HCT116 (cell line): ENCODE data around the gene MMD.

Source experiments
- CBX3 ChIP-seq: IDR thresholded peaks from 2 replicates; pipeline ENCODE4 v1.6.1; 2012; ENCODE audit warnings: low read depth
- EGR1 ChIP-seq: IDR thresholded peaks from 2 replicates; pipeline ENCODE4 v1.6.1; 2012; ENCODE audit warnings: low read depth
- EZH2 ChIP-seq: fragments of 200-600 bp; sonication (generic); IDR thresholded peaks from 2 replicates; pipeline ENCODE4 v1.6.1; 2017; ENCODE audit warnings: antibody characterized with exemption, mixed run types
- EZH2phosphoT487 ChIP-seq: fragments of 200-600 bp; IDR thresholded peaks from 2 replicates; pipeline ENCODE4 v1.6.1; 2018; ENCODE audit warnings: antibody characterized with exemption, borderline replicate concordance
- MAX ChIP-seq: IDR thresholded peaks from 2 replicates; pipeline ENCODE4 v1.6.1; 2012
- POLR2A ChIP-seq: IDR thresholded peaks from 2 replicates; pipeline ENCODE4 v1.7.0; 2011; ENCODE audit warnings: borderline replicate concordance; ENCODE audit not compliant: insufficient read depth, insufficient read length; ENCODE audit errors: extremely low read depth
- POLR2AphosphoS5 ChIP-seq: IDR thresholded peaks from 2 replicates; pipeline ENCODE4 v1.6.1; 2011; ENCODE audit warnings: mild to moderate bottlenecking, low read depth, low read length, moderate library complexity
- RAD21 ChIP-seq: IDR thresholded peaks from 2 replicates; pipeline ENCODE4 v1.6.1; 2012; ENCODE audit warnings: low read depth, mild to moderate bottlenecking
- SIN3A ChIP-seq: IDR thresholded peaks from 2 replicates; pipeline ENCODE4 v1.6.1; 2012; ENCODE audit warnings: low read depth
- SP1 ChIP-seq: IDR thresholded peaks from 2 replicates; pipeline ENCODE4 v1.6.1; 2012; ENCODE audit warnings: low read depth
- ZNF274 ChIP-seq: fragments of 200-500 bp; sonication (Bioruptor generic); IDR thresholded peaks from 2 replicates; pipeline ENCODE4 v1.6.1; 2014; ENCODE audit warnings: mild to moderate bottlenecking, low read depth, low read length, inconsistent platforms
- TF ChIP-seq, protein P1 (sequence below): IDR thresholded peaks from 2 replicates; pipeline ENCODE4 v1.6.1; 2011; ENCODE audit warnings: mild to moderate bottlenecking, low read length, moderate library complexity; ENCODE audit not compliant: insufficient replicate concordance; ENCODE audit errors: extremely low read depth
- TF ChIP-seq, protein P2 (sequence below), 3 experiments: fragments of 200-600 bp in 1 of 3; sonication (generic) in 1 of 3; IDR thresholded peaks in 2 of 3; conservative IDR thresholded peaks in 1 of 3; 2 replicates each; pipeline ENCODE4 v1.5.1; 2012 to 2017; ENCODE audit warnings: low read depth in 2 of 3, low read length in 2 of 3, antibody characterized with exemption in 1 of 3, borderline replicate concordance in 1 of 3, control low read depth in 1 of 3, mild to moderate bottlenecking in 1 of 3, mixed read lengths in 1 of 3, mixed run types in 1 of 3, moderate library complexity in 1 of 3; ENCODE audit not compliant: insufficient read depth in 1 of 3
- TF ChIP-seq, protein P3 (sequence below): IDR thresholded peaks from 2 replicates; pipeline ENCODE4 v1.6.1; 2012; ENCODE audit warnings: low read depth

DNA sequence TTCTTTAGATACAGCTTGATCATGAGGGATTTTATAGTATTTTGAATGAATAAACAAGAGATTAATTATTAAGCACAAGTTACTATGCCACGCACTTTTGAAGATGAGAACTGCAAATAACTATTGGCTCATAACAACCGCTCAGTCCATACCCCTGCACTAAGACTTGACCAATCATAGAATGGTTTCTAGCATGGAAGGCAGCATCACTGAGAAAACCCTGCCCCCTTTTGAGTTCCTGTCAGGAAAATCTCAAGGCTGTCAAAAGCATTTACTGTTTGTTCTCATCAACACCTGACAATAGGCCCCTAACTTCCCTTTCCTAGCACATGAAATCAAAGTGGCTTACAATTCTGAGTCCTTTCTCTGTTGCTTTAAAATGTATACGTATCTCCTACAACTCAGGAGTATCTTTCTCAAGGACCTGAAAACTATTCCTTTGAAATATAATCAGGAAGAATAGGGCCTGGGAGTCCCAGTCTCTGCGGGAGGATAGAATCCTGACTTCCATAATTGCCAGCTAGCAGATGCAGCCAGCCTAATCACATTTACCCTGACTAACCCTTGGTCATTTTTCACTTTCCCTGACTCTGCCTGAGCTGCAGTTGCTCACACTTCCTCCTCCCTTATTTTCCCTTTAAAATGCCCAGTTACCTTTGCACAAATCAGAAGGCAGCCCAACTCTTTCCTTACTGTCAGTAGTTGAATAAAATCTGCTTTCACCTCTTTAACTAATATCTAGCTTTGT, 9.1 kb upstream of the MMD start:
- TF ChIP-seq SIN3A = no peak
- TF ChIP-seq, protein P1, sequence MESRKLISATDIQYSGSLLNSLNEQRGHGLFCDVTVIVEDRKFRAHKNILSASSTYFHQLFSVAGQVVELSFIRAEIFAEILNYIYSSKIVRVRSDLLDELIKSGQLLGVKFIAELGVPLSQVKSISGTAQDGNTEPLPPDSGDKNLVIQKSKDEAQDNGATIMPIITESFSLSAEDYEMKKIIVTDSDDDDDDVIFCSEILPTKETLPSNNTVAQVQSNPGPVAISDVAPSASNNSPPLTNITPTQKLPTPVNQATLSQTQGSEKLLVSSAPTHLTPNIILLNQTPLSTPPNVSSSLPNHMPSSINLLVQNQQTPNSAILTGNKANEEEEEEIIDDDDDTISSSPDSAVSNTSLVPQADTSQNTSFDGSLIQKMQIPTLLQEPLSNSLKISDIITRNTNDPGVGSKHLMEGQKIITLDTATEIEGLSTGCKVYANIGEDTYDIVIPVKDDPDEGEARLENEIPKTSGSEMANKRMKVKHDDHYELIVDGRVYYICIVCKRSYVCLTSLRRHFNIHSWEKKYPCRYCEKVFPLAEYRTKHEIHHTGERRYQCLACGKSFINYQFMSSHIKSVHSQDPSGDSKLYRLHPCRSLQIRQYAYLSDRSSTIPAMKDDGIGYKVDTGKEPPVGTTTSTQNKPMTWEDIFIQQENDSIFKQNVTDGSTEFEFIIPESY = no peak
- TF ChIP-seq, protein P2, sequence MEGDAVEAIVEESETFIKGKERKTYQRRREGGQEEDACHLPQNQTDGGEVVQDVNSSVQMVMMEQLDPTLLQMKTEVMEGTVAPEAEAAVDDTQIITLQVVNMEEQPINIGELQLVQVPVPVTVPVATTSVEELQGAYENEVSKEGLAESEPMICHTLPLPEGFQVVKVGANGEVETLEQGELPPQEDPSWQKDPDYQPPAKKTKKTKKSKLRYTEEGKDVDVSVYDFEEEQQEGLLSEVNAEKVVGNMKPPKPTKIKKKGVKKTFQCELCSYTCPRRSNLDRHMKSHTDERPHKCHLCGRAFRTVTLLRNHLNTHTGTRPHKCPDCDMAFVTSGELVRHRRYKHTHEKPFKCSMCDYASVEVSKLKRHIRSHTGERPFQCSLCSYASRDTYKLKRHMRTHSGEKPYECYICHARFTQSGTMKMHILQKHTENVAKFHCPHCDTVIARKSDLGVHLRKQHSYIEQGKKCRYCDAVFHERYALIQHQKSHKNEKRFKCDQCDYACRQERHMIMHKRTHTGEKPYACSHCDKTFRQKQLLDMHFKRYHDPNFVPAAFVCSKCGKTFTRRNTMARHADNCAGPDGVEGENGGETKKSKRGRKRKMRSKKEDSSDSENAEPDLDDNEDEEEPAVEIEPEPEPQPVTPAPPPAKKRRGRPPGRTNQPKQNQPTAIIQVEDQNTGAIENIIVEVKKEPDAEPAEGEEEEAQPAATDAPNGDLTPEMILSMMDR (IDR thresholded peaks at IDR 0.05 in 2 of 3, conservative IDR thresholded peaks at IDR 0.05 in 1 of 3; ENCODE audit: borderline replicate concordance in 1 of 3, insufficient read depth in 1 of 3, low read depth in 2 of 3, low read length in 2 of 3) = no peak
- TF ChIP-seq EZH2 = no peak
- no peak for TF ChIP-seq ZNF274
- TF ChIP-seq POLR2A = no peak
- no peak for TF ChIP-seq RAD21
- TF ChIP-seq EZH2phosphoT487 = no peak
- no peak for TF ChIP-seq SP1
- no peak for TF ChIP-seq POLR2AphosphoS5
- TF ChIP-seq, protein P3, sequence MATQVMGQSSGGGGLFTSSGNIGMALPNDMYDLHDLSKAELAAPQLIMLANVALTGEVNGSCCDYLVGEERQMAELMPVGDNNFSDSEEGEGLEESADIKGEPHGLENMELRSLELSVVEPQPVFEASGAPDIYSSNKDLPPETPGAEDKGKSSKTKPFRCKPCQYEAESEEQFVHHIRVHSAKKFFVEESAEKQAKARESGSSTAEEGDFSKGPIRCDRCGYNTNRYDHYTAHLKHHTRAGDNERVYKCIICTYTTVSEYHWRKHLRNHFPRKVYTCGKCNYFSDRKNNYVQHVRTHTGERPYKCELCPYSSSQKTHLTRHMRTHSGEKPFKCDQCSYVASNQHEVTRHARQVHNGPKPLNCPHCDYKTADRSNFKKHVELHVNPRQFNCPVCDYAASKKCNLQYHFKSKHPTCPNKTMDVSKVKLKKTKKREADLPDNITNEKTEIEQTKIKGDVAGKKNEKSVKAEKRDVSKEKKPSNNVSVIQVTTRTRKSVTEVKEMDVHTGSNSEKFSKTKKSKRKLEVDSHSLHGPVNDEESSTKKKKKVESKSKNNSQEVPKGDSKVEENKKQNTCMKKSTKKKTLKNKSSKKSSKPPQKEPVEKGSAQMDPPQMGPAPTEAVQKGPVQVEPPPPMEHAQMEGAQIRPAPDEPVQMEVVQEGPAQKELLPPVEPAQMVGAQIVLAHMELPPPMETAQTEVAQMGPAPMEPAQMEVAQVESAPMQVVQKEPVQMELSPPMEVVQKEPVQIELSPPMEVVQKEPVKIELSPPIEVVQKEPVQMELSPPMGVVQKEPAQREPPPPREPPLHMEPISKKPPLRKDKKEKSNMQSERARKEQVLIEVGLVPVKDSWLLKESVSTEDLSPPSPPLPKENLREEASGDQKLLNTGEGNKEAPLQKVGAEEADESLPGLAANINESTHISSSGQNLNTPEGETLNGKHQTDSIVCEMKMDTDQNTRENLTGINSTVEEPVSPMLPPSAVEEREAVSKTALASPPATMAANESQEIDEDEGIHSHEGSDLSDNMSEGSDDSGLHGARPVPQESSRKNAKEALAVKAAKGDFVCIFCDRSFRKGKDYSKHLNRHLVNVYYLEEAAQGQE = no peak
- TF ChIP-seq MAX = no peak
- TF ChIP-seq EGR1 = no peak
- no peak for TF ChIP-seq CBX3
